ENCODE data around the gene ESPN.
A peak's percentile ranks its signal among the peaks of the same experiment; 100 is the strongest.
"Not testable (repeated sequence)": the region's sequence is repeated elsewhere in the genome, so short reads cannot be mapped to it uniquely, and the experiment has no call there.

ESPN gene

GRCh38 chr1:6410248-6410893, 14.2 kb upstream of the ESPN start:
- no peak for DNase-seq

DNA sequence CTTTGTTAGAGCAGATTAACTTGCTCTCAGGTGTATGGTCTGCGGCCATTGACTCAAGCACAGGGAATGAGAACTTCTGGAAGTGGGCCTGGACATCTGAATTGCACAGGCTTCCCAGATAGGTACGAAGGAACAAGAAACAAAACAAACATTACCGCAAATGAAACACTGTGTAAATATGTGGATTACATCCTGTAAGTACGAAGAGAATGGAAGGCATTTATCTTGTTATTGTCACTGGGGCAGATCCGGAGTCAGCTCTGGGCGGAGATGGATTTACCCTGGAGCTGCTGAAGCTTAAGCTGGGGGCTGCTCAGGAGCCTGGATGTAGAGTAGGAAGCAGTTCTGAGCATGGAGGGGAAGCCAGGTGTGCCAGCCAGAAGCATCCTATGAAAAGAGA, 11.7 kb upstream of the ESPN start:
- DNase-seq = no peak

DNA sequence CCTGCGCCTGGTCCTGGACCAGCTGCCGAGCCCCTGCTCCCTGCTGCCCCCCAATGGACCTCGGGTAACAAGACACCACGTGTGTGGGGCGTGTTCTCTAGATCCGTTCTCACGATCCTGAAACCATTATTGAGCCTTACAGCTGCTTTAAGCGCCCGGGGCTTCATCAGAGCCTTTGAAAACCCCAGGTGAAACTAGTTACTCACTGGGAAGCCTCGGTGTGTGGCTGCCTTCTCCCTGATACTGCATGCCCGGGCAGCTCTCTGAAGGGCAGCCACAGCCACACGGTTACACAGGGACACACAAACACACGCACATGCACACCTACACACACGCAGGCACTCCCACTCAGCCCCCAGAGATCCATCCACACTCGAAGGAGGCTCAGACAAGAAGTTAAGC, 10.1 kb upstream of the ESPN start:
- peak in 2 of 5 experiments; percentile 31 to 37 for DNase-seq

GRCh38 chr1:6414881-6415626, 9.5 kb upstream of the ESPN start:
- no peak for DNase-seq

GRCh38 chr1:6416295-6416656, 8.3 kb upstream of the ESPN start:
- DNase-seq = no peak

GRCh38 chr1:6416906-6417305, 7.7 kb upstream of the ESPN start:
- no peak for DNase-seq

GRCh38 chr1:6417961-6418667, 6.5 kb upstream of the ESPN start:
- no peak for DNase-seq

GRCh38 chr1:6418668-6419396, 5.7 kb upstream of the ESPN start:
- DNase-seq = no peak

DNA sequence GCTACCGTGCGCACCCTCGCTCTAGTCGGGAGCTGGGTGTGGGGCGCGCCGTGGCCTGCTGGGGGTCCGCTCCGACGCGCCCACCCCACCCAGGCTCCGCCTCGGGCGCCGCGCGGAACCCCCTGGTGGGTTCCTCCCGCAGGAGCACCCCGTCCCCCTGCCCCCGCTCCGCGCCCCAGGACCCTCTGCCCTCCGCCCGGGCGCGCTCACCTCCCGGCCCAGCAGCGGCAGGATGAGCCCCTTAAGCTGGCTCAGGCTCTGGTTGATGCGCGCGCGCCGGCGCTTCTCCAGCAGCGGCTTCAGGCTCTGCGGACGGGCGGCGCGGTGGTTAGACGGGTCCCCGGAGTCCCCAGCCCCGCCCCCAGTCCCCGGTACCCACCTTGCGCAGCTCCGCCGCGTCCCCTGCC, 5.2 kb upstream of the ESPN start:
- DNase-seq = peak in 1 of 5 experiments; percentile 22

DNA sequence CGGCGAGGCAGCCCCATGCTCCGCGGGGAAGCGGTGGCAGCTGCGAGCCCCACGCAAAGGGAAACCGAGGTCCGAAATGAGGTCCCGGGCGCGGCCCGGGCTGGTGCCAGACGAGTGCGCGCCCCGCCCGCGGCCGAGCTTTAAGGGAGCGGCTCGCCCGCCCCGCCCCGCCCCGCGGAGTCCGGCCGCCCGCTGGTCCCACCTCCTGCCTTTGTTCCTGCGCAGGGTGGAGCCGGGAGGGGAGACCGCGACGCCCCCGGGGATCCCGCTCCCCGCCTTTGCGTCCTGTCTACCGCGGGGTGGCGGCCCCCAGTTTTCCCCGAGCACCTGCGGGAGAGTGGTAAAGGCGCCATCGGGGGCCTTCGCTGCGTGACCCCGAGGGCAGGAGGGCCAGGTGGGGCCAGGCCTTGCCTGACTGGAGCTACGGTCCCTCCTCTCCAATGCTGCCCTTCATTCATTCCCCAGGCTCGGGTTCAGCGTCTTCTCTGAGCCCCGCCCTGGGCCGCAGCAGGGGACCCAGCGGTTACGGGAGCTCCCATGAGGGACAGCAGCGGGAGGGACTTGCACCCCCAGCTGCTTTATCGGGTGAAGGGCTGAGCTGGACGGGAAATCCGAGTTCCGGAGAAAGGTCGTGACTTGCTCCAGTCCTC, 4.6 kb upstream of the ESPN start, which contains the start of gene HES2:
TSS of gene HES2 (minus strand) at position 116 of the 650 bp plus-strand sequence. CDS start at position 17, 99 bp downstream.
- DNase-seq = no peak

GRCh38 chr1:6420454-6421042, 4.0 kb upstream of the ESPN start:
- no peak for DNase-seq

DNA sequence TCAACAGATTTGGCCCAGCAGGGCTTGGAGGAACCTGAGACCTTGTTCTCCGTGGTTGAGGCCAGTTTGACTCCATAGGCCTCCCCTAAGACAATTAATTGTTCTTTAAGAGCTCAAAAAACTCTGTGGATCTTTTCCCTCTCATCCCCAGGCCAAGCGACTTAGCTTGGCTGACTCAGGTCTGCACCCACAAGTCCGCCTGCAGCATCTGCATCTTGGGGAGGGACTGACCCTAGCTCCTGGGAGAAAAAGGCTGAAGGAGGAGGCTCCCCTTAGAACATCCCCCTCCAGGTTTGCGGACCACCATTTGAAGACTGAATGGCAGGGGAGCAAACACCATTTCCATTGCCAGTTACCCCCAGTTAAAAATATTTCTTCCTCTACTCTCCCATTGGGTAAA, 3.3 kb upstream of the ESPN start:
- no peak for DNase-seq

DNA sequence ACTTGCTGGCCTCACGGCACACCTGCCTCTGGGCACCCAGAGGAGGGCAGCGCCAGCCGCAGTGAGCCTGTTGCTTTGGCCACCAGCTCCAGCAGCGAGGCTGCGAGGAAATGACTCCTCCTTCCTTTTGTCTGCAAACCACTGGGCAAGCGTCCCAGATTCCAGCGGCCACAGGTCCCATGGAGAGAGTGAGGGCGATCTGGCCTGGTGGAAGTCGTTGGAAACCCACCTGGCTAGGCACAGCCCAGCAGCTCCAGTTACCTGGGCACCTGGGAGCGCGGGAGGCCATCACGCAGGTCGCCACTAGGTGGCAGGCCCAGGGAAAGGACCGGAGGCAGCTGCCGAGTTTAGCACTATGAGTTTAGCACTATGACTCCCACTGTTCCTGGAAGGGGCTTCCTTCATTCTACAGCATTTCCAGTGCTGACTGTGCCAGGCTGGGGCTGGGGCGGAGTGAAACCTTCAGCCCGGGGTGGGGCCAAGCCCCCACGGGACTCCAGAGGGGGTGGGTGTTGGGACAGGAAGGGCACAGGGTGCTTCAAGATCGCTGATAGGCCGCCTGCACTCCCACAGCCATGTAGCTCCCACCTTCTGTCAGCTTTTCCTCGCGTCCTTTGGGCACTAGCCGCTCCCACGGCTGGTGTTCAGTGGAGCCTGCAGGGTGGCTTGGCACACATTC, 1.1 kb upstream of the ESPN start:
- peak; percentile 43 to 65 (median 55) for DNase-seq

- DNase-seq = no peak
These were observed 493 bp upstream of the ESPN start for GRCh38 chr1:6424000-6424565.

- DNase-seq = no peak
These were observed 1.1 kb downstream of the ESPN start for GRCh38 chr1:6425658-6426057.

DNA sequence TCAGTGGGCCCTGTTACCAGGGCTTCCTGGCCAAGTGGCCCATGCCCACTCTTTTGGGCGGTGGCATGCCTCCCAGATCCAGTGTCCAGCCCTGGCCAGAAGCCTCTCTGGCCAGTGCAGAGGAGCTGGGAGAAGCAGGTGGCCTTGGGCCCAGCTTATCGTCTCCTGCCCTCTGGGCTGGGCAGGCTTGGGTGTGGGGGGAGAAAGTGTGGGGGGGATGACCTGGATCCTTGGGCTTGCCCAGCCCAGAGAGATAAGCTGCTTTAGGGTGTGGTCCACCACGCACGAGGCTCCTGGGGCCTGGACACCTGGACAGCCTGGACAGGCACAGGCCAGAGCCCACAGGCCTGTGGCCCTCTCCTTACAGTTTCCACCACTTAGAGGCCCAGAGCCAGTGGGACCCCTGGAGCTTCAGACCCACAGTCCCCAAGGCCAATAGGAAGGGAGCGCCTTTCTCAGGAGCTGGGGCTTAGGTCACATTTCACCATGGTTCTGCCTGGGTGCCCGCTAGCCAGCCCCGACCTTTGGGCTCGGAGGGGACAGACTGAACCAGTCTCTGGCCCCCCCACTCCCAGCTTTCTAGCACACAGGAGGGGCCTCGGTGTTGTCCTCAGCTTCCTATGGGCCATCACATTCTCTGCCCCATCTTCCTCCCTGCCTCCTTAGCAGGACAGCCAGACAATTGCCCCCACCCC, 1.8 kb downstream of the ESPN start:
- no peak for DNase-seq

- DNase-seq = no peak
These were observed 2.4 kb downstream of the ESPN start for GRCh38 chr1:6426972-6427350.

DNA sequence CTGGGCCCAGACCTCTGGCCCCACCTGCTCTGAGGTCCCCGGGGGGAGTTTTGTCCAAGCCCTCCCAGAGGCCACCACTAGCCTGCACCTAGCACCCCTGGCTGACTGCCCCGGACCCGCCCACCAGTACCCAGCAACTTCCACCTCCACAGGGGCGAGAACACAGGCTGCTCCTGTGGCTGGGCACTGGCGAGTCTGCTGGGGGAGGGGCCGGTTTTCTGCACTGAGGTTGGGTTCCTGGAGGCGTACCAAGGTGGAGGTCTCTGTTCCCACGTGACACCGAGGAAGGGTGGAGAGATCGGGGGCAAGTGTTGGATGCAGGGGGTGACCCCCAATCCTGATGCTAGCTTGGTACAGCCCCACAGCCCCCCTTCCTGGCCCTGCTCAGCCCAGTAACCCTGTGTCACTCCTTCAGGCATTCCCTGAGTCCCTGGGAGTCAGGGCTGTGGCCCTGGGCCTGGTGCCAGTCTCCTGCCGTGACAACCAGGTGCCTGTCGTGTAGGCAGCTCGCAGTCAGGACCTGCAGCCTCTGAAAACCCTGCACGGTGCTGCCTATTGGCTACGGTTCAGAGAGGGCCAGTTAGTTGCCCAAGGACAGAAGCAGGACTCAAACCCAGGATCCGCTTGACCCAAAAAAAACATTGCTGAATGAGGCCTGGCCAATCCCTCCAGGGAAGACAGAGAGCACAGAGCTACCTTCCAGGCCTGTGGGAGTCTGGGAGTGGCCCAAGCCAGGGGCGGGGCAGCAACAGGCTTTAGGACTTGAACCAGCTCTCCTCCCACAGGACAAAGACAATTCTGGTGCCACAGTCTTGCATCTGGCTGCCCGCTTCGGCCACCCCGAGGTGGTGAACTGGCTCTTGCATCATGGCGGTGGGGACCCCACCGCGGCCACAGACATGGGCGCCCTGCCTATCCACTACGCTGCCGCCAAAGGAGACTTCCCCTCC, 3.1 kb downstream of the ESPN start:
- DNase-seq = no peak

- not testable (repeated sequence) for DNase-seq
These were observed 3.9 kb downstream of the ESPN start for GRCh38 chr1:6428453-6428852.

Data from T-helper 2 cell (primary cell).